ENCODE data around the gene PIK3IP1.
"Not testable (repeated sequence)": the region's sequence is repeated elsewhere in the genome, so short reads cannot be mapped to it uniquely, and the experiment has no call there.

PIK3IP1 gene

GRCh38 chr22:31244046-31244942 lies 48.0 kb downstream of the PIK3IP1 start:
- Histone ChIP-seq H3K36me3 (replicated peaks) (no peaks in the 10 kb centered on the region), H3K27me3 (ENCODE audit: low read depth) (no peaks in the 10 kb centered on the region), H3K9me3 (no peaks in the 10 kb centered on the region), H3K4me1 (peaks cover 4% of the 10 kb centered on the region), H3K4me3 (no peak overlapping the region)
- DNase-seq (ENCODE audit: low spot score in 2 of 2), result peak in 1 of 2 experiments; percentile 40
- in situ Hi-C loops (cut with MboI; ENCODE audit: low sequenced_read_pairs), result no loop called here

DNA sequence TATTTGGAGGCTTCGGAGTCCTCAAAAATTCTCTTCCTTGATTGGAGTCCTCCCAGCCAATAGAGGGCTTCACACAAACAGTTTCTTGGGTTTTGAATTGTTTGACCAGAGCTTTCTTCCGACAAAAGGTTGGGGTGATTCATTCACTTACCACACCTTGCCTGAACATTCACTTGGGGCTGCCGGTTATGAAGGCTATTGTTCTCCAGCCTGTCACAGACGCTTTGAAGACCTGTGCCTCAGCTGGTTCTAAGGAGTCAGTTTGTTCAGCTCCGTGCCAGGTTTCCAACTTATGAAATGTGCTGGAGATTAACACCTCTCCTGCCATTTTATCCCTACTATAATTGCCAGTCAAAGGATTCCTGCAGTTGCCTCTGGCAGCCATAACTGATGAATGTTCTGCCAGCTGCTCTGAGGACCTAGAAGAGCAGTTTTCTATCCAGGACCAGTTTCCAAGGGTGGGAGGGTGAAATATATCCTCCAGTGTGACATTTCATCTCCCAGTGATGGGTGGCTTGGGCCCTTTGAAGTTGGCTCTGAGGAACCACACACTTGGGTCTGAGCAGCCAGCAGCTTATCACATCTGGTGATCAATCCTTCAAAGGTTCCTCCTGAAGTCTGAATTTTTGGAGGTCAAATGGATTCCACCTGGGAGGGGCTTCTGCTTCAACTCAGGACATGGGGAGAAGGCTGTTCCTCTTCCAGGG lies 48.8 kb downstream of the PIK3IP1 start:
- Histone ChIP-seq H3K9me3 (no peaks in the 10 kb centered on the region), H3K4me1 (no peaks in the 10 kb centered on the region; the same call in 1 of the 2 replicates), H3K36me3 (replicated peaks) (no peaks in the 10 kb centered on the region), H3K27me3 (ENCODE audit: low read depth) (no peaks in the 10 kb centered on the region), H3K4me3 (no peak overlapping the region)
- in situ Hi-C loops (cut with MboI; ENCODE audit: low sequenced_read_pairs), result no loop called here
- DNase-seq (ENCODE audit: low spot score in 2 of 2), result no peak

DNA sequence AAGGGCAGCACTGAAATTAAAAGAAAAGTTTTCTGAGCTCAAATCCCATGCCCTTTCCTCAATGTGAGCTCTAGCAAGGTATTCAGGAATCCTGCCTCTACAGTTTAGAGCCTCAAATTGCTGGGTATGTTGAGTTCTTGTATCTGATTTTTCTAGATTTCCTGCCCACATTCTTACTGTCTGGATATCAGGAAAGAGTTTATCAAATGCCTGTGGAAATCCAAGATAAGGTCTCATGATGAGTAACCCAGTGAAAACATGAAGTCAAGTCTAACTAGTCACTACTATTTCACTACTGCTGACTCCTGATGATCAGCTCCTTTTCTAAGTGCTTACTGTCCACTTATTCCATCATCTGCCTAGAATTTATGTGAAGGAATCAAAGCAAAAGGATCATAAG lies 50.4 kb downstream of the PIK3IP1 start:
- no peaks in the 10 kb centered on the region for H3K4me1 ChIP-seq
- no peak for DNase-seq (ENCODE audit: low spot score in 2 of 2)
- H3K4me3 ChIP-seq, result no peak overlapping the region
- H3K27me3 ChIP-seq (ENCODE audit: low read depth), result no peaks in the 10 kb centered on the region
- H3K36me3 ChIP-seq (replicated peaks), result no peaks in the 10 kb centered on the region
- in situ Hi-C loops (cut with MboI; ENCODE audit: low sequenced_read_pairs), result no loop called here
- no peaks in the 10 kb centered on the region for H3K9me3 ChIP-seq

- no peaks in the 10 kb centered on the region for H3K9me3 ChIP-seq
- H3K36me3 ChIP-seq (replicated peaks), result no peaks in the 10 kb centered on the region
- H3K4me3 ChIP-seq, result no peak overlapping the region
- no peak for DNase-seq (ENCODE audit: low spot score in 2 of 2)
- no peaks in the 10 kb centered on the region for H3K4me1 ChIP-seq
- in situ Hi-C loops (cut with MboI; ENCODE audit: low sequenced_read_pairs), result no loop called here
- no peaks in the 10 kb centered on the region for H3K27me3 ChIP-seq (ENCODE audit: low read depth)
These were observed 51.1 kb downstream of the PIK3IP1 start for GRCh38 chr22:31241200-31241599.

DNA sequence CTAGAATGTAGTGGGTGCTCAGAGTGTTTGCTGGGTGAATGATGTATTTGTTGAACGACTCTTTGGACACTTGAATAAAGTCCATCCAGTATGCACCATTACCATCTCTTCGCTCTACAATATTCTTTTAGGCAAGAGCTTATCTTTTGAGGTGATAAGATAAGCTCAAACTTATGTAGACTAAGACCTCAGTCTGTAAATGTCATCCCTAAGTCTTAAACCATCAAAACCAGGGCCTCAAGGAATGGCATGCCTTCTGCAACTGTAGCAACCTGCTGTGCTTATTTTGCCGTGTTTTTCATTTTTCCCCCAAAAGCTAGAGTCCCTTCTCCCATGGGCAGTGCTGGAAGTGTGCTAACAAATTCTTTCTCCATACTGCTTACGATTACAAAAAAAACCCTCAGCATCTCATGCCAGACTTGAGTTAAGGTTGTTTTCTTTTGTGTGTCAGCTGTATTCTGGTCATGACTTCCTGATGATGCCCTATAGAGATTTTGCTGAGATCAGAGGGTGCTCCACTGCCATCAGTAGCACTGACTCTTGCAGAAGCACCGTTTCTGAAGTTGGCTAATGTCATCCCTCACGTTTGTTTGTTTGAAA lies 52.4 kb downstream of the PIK3IP1 start:
- no peaks in the 10 kb centered on the region for H3K9me3 ChIP-seq
- no peak overlapping the region for H3K4me3 ChIP-seq
- in situ Hi-C loops (cut with MboI; ENCODE audit: low sequenced_read_pairs), result no loop called here
- H3K27me3 ChIP-seq (ENCODE audit: low read depth), result no peaks in the 10 kb centered on the region
- no peak for DNase-seq (ENCODE audit: low spot score in 2 of 2)
- no peaks in the 10 kb centered on the region for H3K36me3 ChIP-seq (replicated peaks)
- H3K4me1 ChIP-seq, result no peaks in the 10 kb centered on the region

GRCh38 chr22:31238057-31238456 lies 54.2 kb downstream of the PIK3IP1 start:
- no peaks in the 10 kb centered on the region for H3K27me3 ChIP-seq (ENCODE audit: low read depth)
- H3K9me3 ChIP-seq, result no peaks in the 10 kb centered on the region
- in situ Hi-C loops (cut with MboI; ENCODE audit: low sequenced_read_pairs), result no loop called here
- no peaks in the 10 kb centered on the region for H3K36me3 ChIP-seq (replicated peaks)
- DNase-seq (ENCODE audit: low spot score in 2 of 2), result no peak
- H3K4me3 ChIP-seq, result no peak overlapping the region
- H3K4me1 ChIP-seq, result no peaks in the 10 kb centered on the region

DNA sequence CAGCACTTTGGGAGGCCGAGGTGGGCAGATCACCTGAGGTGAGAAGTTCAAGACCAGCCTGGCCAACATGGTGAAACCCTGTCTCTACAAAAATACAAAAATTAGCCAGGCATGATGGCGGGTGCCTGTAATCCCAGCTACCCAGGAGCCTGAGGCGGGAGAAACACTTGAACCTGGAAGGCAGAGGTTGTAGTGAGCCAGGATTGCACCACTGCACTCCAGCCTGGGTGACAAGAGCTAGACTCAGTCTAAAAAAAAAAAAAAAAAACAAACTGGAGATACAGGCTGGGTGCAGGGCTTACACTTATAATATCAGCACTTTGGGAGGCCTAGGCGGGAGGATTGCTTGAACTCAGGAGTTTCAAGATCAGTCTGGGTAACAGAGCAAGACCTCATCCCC lies 56.2 kb downstream of the PIK3IP1 start:
- H3K27me3 ChIP-seq (ENCODE audit: low read depth); H3K4me1 ChIP-seq; H3K36me3 ChIP-seq (replicated peaks); H3K9me3 ChIP-seq; DNase-seq (ENCODE audit: low spot score in 2 of 2); in situ Hi-C loops (cut with MboI; ENCODE audit: low sequenced_read_pairs); H3K4me3 ChIP-seq: not testable (repeated sequence)

DNA sequence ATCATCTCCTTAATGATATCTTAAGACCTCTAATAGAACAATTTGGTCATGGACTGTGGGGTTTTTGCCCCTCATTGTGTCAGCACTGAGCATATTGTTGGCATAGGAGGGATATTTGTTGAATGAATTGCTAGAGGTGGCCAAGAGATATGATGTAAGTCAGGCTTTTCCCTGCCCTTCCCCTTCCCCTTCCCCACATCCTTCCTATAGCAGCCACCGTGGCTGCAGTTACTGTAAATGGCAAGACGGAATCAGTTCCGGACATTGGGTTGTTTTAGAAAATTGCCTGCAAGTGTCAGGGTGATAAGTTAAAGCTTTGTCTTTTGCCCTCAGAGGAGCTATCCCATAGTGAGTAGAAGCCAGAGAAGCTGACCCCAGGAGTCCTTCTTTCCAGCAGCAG lies 57.2 kb downstream of the PIK3IP1 start:
- Histone ChIP-seq H3K9me3 (no peaks in the 10 kb centered on the region), H3K4me1 (no peaks in the 10 kb centered on the region), H3K36me3 (replicated peaks) (no peaks in the 10 kb centered on the region), H3K27me3 (ENCODE audit: low read depth) (no peaks in the 10 kb centered on the region), H3K4me3 (no peak overlapping the region)
- DNase-seq (ENCODE audit: low spot score in 2 of 2), result no peak
- in situ Hi-C loops (cut with MboI; ENCODE audit: low sequenced_read_pairs), result no loop called here

DNA sequence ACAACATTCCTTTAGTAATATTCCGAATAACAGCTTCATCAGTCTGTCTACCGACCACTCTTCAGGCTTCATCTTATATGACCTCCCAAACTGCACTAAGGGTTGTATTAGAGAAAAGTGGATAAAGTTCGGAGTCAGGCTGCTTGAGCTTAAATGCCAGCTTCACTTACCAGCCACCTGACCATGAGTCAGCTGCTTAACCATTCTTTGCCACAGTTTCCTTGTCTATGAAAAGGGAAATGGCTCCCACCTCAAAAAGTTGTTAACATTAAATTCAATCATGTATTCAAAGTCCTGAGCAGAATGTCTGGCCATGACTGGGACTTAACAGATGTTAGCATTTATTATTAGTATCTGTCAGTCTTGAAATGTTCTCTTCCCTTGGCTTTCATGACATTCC lies 59.3 kb downstream of the PIK3IP1 start:
- no peaks in the 10 kb centered on the region for H3K27me3 ChIP-seq (ENCODE audit: low read depth)
- H3K4me1 ChIP-seq, result peaks cover 3% of the 10 kb centered on the region; the same call in 1 of the 2 replicates
- no peaks in the 10 kb centered on the region; the same call in 1 of the 2 replicates for H3K36me3 ChIP-seq (replicated peaks)
- DNase-seq (ENCODE audit: low spot score in 2 of 2), result no peak
- H3K4me3 ChIP-seq, result no peak overlapping the region
- H3K9me3 ChIP-seq, result no peaks in the 10 kb centered on the region
- in situ Hi-C loops (cut with MboI; ENCODE audit: low sequenced_read_pairs), result no loop called here
